WTC11 (cell line): ENCODE results near the gene PET100. TPM values are rescaled to one million over a fixed set of nuclear protein-coding genes. Genes with fewer than 3 reads are reported as not detected.

Experiments used
- ATAC-seq: fragments of 200-7000 bp; cut with Tn5 transposase; 2 replicates; pipeline ENCODE4 v1.10.0; 2021; ENCODE audit warnings: mild to moderate bottlenecking, moderate library complexity
- CTCF ChIA-PET: fragments of 300-600 bp; sonication (Branson Sonifier 250); formaldehyde crosslinking; loops from one replicate; lab custom pipeline; 2021; ENCODE audit warnings: antibody characterized with exemption; lab: Charles Lee
- POLR2A ChIA-PET: fragments of 350-600 bp; sonication (Branson Sonifier 250); formaldehyde crosslinking; loops from one replicate; lab custom pipeline; 2021; ENCODE audit warnings: antibody characterized with exemption; lab: Charles Lee
- DNase-seq: peaks from one replicate; pipeline ENCODE4 v3.0.0; 2021; ENCODE audit warnings: low spot score
- H3K27ac Mint-ChIP-seq: 2 replicates; pipeline ENCODE4 v1.8.0; 2021; ENCODE audit warnings: mixed read lengths
- H3K27me3 Mint-ChIP-seq: 2 replicates; pipeline ENCODE4 v1.8.0; 2021; ENCODE audit warnings: low read depth, mild to moderate bottlenecking, moderate library complexity, mixed read lengths
- H3K36me3 Mint-ChIP-seq: 2 replicates; pipeline ENCODE4 v1.8.0; 2021; ENCODE audit warnings: mixed read lengths
- H3K4me1 Mint-ChIP-seq: 2 replicates; pipeline ENCODE4 v1.8.0; 2022; ENCODE audit warnings: mixed read lengths
- H3K4me3 Mint-ChIP-seq: 2 replicates; pipeline ENCODE4 v1.8.0; 2021; ENCODE audit warnings: mild to moderate bottlenecking, moderate library complexity, mixed read lengths
- H3K9me3 Mint-ChIP-seq: 2 replicates; pipeline ENCODE4 v1.8.0; 2021; ENCODE audit warnings: mixed read lengths
- ATF2 ChIP-seq: sonication (generic); formaldehyde crosslinking; IDR thresholded peaks from 2 replicates; pipeline ENCODE4 v1.8.1; 2022; ENCODE audit warnings: low read depth, missing genetic modification reagents, borderline replicate concordance
- ATF6 ChIP-seq: sonication (generic); formaldehyde crosslinking; IDR thresholded peaks from 2 replicates; pipeline ENCODE4 v1.8.1; 2023; ENCODE audit warnings: mild to moderate bottlenecking, missing genetic modification reagents
- E2F1 ChIP-seq: sonication (generic); formaldehyde crosslinking; IDR thresholded peaks from 2 replicates; pipeline ENCODE4 v1.8.0; 2022; ENCODE audit warnings: mild to moderate bottlenecking, missing genetic modification reagents
- E2F5 ChIP-seq: sonication (generic); formaldehyde crosslinking; IDR thresholded peaks from 2 replicates; pipeline ENCODE4 v1.8.1; 2022; ENCODE audit warnings: mild to moderate bottlenecking, moderate library complexity, missing genetic modification reagents
- FOXK1 ChIP-seq: sonication (generic); formaldehyde crosslinking; IDR thresholded peaks from 2 replicates; pipeline ENCODE4 v1.8.0; 2022; ENCODE audit warnings: mild to moderate bottlenecking, moderate library complexity, missing genetic modification reagents
- GTF2I ChIP-seq: fragments of 250-450 bp; sonication (Bioruptor Pico); conservative IDR thresholded peaks from 2 replicates; pipeline ENCODE4 v1.4.0; 2021; ENCODE audit warnings: mild to moderate bottlenecking
- HMGXB4 ChIP-seq: sonication (generic); formaldehyde crosslinking; IDR thresholded peaks from 2 replicates; pipeline ENCODE4 v1.8.1; 2023; ENCODE audit warnings: mild to moderate bottlenecking, moderate library complexity, missing genetic modification reagents
- NR1H2 ChIP-seq: sonication (generic); formaldehyde crosslinking; IDR thresholded peaks from 2 replicates; pipeline ENCODE4 v1.9.0; 2021; ENCODE audit warnings: mild to moderate bottlenecking, moderate library complexity, missing genetic modification reagents
- OVOL2 ChIP-seq: fragments of 250-450 bp; sonication (Bioruptor Pico); IDR thresholded peaks from 2 replicates; pipeline ENCODE4 v1.9.0; 2021; ENCODE audit warnings: mild to moderate bottlenecking, borderline replicate concordance
- RELA ChIP-seq: sonication (generic); formaldehyde crosslinking; IDR thresholded peaks from 2 replicates; pipeline ENCODE4 v1.8.1; 2022; ENCODE audit warnings: missing genetic modification reagents, mild to moderate bottlenecking, borderline replicate concordance
- STAT6 ChIP-seq: sonication (generic); formaldehyde crosslinking; conservative IDR thresholded peaks from 2 replicates; pipeline ENCODE4 v1.8.1; 2023; ENCODE audit warnings: mild to moderate bottlenecking, low read depth, missing genetic modification reagents, moderate library complexity
- TP53 ChIP-seq: sonication (generic); formaldehyde crosslinking; IDR thresholded peaks from 2 replicates; pipeline ENCODE4 v1.8.1; 2023; ENCODE audit warnings: mild to moderate bottlenecking, missing genetic modification reagents
- ZBTB21 ChIP-seq: sonication (generic); formaldehyde crosslinking; IDR thresholded peaks from 2 replicates; pipeline ENCODE4 v1.8.1; 2023; ENCODE audit warnings: mild to moderate bottlenecking, missing genetic modification reagents, borderline replicate concordance
- ZNF263 ChIP-seq: sonication (generic); formaldehyde crosslinking; IDR thresholded peaks from 2 replicates; pipeline ENCODE4 v1.8.1; 2022; ENCODE audit warnings: low read depth, mild to moderate bottlenecking, moderate library complexity, missing genetic modification reagents
- ZNF416 ChIP-seq: fragments of 250-450 bp; sonication (Bioruptor Pico); IDR thresholded peaks from 2 replicates; pipeline ENCODE4 v1.9.0; 2021; ENCODE audit warnings: mild to moderate bottlenecking, inconsistent platforms
- ZNF423 ChIP-seq: fragments of 250-450 bp; sonication (Bioruptor Pico); IDR thresholded peaks from 2 replicates; pipeline ENCODE4 v2.1.2; 2022; ENCODE audit warnings: mild to moderate bottlenecking, moderate library complexity
- ZNF425 ChIP-seq: fragments of 250-450 bp; sonication (Bioruptor Pico); conservative IDR thresholded peaks from 2 replicates; pipeline ENCODE4 v1.9.0; 2021; ENCODE audit warnings: mild to moderate bottlenecking
- total RNA-seq: library from RNA; stranded (reverse); gene quantifications from 3 replicates; pipeline ENCODE4 v1.2.3, GENCODE V29; 2021

Gene PET100
- total RNA-seq, 1 experiment from 2014 or later, result 111 TPM

- TF ChIP-seq ZNF263 (CRISPR knock-in tag) (no peak), E2F5 (CRISPR knock-in tag) (no peak), GTF2I (CRISPR knock-in tag) (no peak), TP53 (CRISPR knock-in tag) (no peak), E2F1 (no peak), OVOL2 (no peak), ATF2 (CRISPR knock-in tag) (no peak), STAT6 (CRISPR knock-in tag) (no peak), ZNF416 (no peak), ATF6 (CRISPR knock-in tag) (no peak), HMGXB4 (CRISPR knock-in tag) (no peak), ZNF423 (CRISPR knock-in tag) (no peak), NR1H2 (no peak), FOXK1 (no peak), RELA (CRISPR knock-in tag) (no peak), ZBTB21 (CRISPR knock-in tag) (no peak), ZNF425 (CRISPR knock-in tag) (no peak)
- DNase-seq, result no peak
- H3K36me3 Mint-ChIP-seq, result no peaks in the 10 kb centered on the region; the same call in 1 of the 2 replicates
- H3K9me3 Mint-ChIP-seq, result peaks cover 5% of the 10 kb centered on the region
- H3K4me3 Mint-ChIP-seq, result peak overlapping the region; percentile 86
- POLR2A ChIA-PET, result no interaction called here
- no peak overlapping the region for H3K27ac Mint-ChIP-seq
- peaks cover 9% of the 10 kb centered on the region for H3K4me1 Mint-ChIP-seq
- H3K27me3 Mint-ChIP-seq, result peaks cover 88% of the 10 kb centered on the region
- ATAC-seq, result no peak
- CTCF ChIA-PET, result interaction anchor here (1.5 to 5.5 kb wide), 4 partner anchors 10 to 129 kb away, joined by 4 to 57 read pairs (median 18); partner anchors contain the start of gene TRAPPC5
These were observed 41.2 kb downstream of the PET100 start for GRCh38 chr19:7670790-7671189.
